C1 segment of cervical spinal cord (tissue), 14 donors: Measurements from ENCODE around the gene VILL.

ENCODE experiments used
- DNase-seq, 14 donors: peaks; one replicate each; lab custom pipeline; 2025; lab: John Stamatoyannopoulos, UW

Gene VILL

GRCh38 chr3:37990527-37990926, at the start of gene VILL:
TSS of gene VILL (plus strand) at chr3:37990786. CDS start at chr3:37993673, 2,887 bp downstream.
- DNase-seq: no peak

GRCh38 chr3:37941608-37942508, 48.7 kb upstream of the VILL start:
- no peak for DNase-seq

- no peak for DNase-seq
These were observed 47.9 kb upstream of the VILL start for GRCh38 chr3:37942646-37943045.

DNA sequence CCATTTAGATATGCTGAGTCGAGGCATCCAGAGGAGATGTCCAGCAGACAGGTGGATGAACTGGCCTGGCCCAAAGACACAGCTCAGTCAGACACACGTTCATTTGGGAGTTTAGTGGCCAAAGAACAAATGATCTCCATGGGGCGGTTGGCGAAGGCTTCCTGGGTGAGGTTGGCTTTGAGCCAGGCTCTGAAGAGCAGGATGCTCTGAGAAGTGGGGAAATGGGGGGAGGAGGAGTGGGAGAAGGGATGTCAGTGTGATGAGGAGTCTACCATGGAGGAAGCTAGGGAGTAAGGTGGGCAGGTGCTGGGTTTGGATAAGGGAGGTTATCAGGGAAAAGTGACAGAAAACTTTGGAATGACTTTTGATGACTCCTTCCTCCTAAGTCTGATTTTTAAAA, 47.5 kb upstream of the VILL start:
- DNase-seq: no peak

- no peak for DNase-seq
These were observed 46.8 kb upstream of the VILL start for GRCh38 chr3:37943631-37944314.

- DNase-seq: no peak
These were observed 46.2 kb upstream of the VILL start for GRCh38 chr3:37944391-37944842.

DNA sequence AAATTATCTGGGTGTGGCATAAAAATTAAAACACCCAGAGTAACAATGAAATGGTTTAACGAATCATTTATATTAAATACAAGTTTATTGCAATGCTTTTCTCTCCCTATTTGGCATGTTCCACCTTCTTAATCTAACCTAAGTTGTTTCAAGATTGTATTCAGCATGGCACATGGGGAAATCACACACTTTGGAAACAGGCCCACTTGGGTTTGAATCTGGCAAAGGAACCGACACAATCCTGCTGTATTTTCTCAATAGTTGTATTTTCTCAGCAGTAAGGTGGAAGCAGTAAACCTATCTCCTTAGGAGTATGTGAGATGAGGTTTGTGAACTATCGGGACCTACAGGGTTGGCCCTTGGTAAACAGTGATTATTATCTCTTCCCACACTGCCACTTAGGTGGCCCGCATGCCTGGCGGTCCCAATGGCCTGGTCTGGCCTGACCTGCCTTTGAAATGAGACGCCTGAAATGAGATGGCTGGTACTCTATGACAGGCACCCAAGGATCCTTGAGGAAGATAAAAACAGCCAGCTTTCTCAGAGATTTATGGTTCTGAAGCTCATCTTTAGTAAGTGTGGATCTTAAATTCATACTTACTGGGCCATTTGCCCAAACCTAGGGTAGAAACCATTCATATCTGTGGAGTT, 45.3 kb upstream of the VILL start:
- peak in 1 of 14 donors; percentile 66 for DNase-seq

DNA sequence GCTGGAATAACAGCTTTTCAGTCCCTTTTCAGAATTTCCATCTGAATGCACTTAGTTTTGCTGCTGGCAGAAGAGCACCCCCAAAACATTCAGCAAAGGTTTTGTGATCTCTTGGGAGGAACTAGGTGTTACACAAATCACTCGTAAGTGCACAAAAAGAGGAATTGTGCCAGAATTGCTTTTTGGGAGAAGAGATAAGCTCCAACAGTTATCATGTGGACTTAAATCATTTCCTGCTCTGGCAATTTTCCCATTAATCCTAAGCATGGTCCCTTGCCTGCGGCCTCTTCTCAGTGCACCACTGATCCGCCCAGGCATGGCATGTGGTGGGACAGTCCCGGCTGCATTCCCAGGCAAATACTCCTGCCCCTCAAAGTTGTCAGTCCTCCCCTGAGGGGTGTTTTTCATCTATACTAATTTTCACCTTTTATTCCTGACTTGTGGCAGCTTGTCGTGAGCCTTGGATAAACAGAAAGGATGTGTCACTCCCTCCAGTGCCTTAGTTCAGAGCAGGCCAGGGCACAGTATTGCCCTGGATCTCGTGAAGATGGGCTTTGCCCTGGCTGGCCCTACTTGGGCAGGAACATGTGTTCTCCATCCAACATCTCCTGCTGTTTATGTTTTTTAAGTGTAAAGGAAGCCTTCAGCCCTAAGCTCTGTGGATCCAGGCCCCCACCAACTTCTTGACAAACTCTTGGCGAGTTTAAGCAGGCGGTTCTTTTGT, 44.6 kb upstream of the VILL start:
- DNase-seq: peak in 1 of 14 donors; percentile 66

GRCh38 chr3:37946531-37946889, 44.1 kb upstream of the VILL start:
- DNase-seq: no peak

DNA sequence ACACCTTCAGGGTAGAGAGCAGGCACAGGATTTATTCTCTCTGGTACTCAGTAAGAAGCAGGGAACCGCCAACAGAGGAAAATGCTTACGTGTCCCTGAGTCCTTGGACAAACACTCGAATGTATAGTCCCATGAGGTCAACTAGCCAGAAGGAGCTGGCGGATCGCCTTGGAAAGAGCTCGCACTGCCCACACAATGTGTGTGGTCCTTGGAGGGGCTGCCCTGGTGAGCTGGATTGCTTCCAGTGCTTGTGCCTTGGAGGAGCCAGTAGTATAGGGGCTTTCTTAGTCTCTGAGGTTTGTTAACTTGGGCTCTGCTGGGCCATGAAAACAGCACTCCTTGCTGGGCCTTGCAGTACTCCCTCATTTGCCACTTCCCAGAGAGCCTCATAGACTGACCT, 40.7 kb upstream of the VILL start:
- DNase-seq: peak in 1 of 14 donors; percentile 39

DNA sequence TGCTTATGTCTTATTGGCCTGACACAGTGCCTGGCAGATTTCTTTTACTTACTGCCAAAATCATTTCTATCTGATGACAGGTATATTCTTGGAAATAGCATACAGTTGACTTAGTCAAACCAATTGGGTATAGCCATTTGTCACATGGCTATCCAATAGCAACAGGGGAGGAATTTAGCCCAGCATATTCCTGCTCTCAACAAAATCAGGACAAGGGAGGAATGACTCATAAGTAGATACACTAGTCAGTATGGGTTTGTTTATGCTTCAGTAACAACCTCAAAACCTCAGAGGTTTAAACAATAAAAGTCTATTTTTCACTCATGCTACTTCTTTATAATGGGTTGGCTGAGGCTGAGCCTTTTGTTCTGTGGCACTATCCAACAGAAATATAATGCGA, 38.0 kb upstream of the VILL start:
- no peak for DNase-seq

DNA sequence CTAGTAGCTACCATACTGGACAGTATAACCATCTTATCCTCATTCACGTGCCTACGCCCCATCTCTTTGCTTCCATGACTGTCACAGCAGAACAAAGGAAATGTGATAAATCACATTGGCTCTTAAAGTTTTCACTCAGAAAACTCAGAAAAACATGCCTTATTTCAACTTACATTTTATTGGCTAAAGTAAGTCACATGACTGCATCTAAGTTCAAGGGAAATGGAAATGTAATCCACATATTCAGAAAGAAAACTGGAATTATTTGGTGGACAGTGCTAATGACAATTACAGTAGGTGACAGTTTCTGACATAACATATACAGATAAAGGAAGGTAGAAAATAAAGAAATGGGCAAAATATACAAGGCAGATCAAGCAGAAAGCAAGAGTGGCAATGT, 37.4 kb upstream of the VILL start:
- no peak for DNase-seq

- no peak for DNase-seq
These were observed 36.7 kb upstream of the VILL start for GRCh38 chr3:37953707-37954394.

DNA sequence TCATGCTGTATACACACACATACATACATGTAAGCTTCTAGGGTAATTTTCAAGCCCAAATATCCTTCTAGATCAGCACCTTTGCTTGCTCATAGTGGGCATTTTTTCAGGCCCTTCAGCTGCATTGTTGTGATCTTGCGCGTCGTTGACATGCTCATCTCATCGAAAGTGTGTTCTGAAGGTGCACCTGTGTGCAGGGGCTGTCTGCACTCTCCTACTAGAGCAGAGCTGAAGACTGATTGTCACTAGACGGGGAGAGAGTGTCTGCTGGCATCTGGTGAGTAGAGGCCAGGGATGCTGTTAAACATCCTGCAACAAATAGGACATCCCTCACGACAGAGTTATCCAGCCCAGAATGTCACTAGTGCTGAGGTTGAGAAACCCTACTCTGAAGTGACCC, 35.7 kb upstream of the VILL start:
- no peak for DNase-seq

- DNase-seq: no peak
These were observed 34.5 kb upstream of the VILL start for GRCh38 chr3:37955918-37956707.

GRCh38 chr3:37956723-37957538, 33.7 kb upstream of the VILL start:
- no peak for DNase-seq

GRCh38 chr3:37957539-37957936, 33.0 kb upstream of the VILL start:
- no peak for DNase-seq

DNA sequence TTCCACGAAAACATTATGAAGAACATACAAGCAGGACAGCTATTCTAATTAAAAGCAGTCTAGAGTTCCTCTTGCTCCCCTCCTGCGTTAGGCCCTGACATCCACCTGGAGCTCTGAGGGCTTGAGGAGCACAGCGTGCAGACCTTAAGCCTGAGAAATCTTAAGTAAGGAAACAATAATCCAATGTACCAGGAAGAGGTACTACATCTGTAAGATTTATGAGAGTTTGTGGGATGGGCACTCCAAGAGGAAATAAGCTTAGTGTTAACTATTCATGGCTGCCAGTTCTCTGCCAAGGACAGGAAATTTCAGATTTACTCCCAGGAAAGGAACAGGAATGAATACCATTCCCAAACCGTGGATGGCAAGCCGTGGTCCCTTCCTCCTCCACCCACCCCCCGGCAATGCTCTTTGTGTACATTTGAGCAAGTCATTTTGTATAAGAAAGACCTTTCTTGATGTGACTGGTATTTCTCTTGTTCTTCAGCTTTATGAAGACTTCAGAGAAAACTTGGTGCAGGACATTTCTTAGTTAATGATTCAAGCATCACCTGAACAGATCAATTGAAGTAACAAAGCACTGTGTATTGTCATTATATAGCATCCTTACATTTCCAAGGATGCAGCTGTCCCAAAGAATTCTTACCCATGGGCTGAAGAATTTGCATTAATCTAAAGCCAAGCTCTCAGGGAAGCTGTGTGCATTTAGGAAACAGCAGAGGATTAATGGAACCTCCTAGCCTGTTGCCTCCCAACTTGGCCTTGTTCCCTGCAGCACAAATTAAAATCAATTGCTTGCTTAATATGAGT, 28.8 kb upstream of the VILL start:
- no peak for DNase-seq

DNA sequence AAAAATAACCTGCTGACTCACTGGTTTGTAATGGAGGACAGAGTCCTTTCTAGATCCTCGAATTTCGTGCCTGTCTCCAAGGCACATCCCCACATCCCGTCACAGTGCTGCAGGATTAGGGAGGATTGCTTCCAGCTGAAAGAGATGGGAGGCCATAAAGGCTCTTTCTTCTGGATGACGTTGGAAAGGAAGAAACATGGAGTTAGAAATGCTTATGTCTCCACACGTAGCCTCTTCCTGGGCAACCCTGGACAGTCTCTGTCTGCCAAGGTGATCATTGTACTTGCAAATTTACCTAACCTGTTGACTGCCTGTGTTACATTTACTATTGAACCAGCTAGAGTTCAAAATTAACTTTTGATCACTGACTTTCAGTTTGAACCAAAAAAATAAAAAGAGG, 27.6 kb upstream of the VILL start:
- DNase-seq: no peak
